Stimulated activated CD4-positive, alpha-beta T cell treated with anti-CD3 and anti-CD28 coated beads, TNF-alpha, amount 100 ng/mL, for 48 hours (primary cell): Measurements from ENCODE around the gene LGALS4.
"Not testable (repeated sequence)": the region's sequence is repeated elsewhere in the genome, so short reads cannot be mapped to it uniquely, and the experiment has no call there.

Experiments used
- DNase-seq, 3 donors: peaks; one replicate each; pipeline ENCODE4 v3.0.0-alpha.2; 2020; ENCODE audit warnings: low read depth in 3 of 3

The LGALS4 gene

GRCh38 chr19:38812841-38813320, at the start of gene LGALS4:
Gene LGALS4 (minus strand): TSS chr19:38812945. CDS start chr19:38812886, 59 bp downstream.
- DNase-seq = no peak

GRCh38 chr19:38861368-38861767, 48.6 kb upstream of the LGALS4 start:
- DNase-seq = no peak

GRCh38 chr19:38859631-38860204, 47.0 kb upstream of the LGALS4 start:
- not testable (repeated sequence) for DNase-seq

- no peak for DNase-seq
These were observed 44.1 kb upstream of the LGALS4 start for GRCh38 chr19:38856813-38857212.

- DNase-seq = not testable (repeated sequence)
These were observed 43.0 kb upstream of the LGALS4 start for GRCh38 chr19:38855751-38856150.

GRCh38 chr19:38854961-38855360, 42.2 kb upstream of the LGALS4 start:
- DNase-seq = not testable (repeated sequence)

- no peak for DNase-seq
These were observed 40.5 kb upstream of the LGALS4 start for GRCh38 chr19:38853214-38853613.

- peak in 1 of 3 donors; percentile 50 for DNase-seq
These were observed 39.7 kb upstream of the LGALS4 start for GRCh38 chr19:38852231-38853044.

- DNase-seq = peak; percentile 82 to 96 (median 86)
These were observed 39.0 kb upstream of the LGALS4 start for GRCh38 chr19:38851622-38852230.

- no peak for DNase-seq
These were observed 38.4 kb upstream of the LGALS4 start for GRCh38 chr19:38850976-38851621.

GRCh38 chr19:38850436-38850975, 37.8 kb upstream of the LGALS4 start:
- DNase-seq = peak in 2 of 3 donors; percentile 97 to 99

- DNase-seq = peak; percentile 97 to 99 (median 98)
These were observed 37.2 kb upstream of the LGALS4 start, which contains the start of gene HNRNPL for GRCh38 chr19:38849860-38850435. Gene HNRNPL (minus strand): TSS chr19:38849986. CDS start chr19:38849966, 20 bp downstream.

- DNase-seq = peak; percentile 97 to 98 (median 97)
These were observed 36.6 kb upstream of the LGALS4 start for GRCh38 chr19:38849147-38849859.

- DNase-seq = no peak
These were observed 35.8 kb upstream of the LGALS4 start for GRCh38 chr19:38848299-38849146.

GRCh38 chr19:38846097-38846496, 33.4 kb upstream of the LGALS4 start:
- DNase-seq = no peak

- DNase-seq = no peak
These were observed 32.8 kb upstream of the LGALS4 start for GRCh38 chr19:38845374-38846024.

- no peak for DNase-seq
These were observed 31.4 kb upstream of the LGALS4 start for GRCh38 chr19:38844093-38844686.

- no peak for DNase-seq
These were observed 30.5 kb upstream of the LGALS4 start for GRCh38 chr19:38843175-38843758.
